Stimulated activated CD4-positive, alpha-beta T cell treated with anti-CD3 and anti-CD28 coated beads, Interleukin-1b, Interleukin-23, amount 100 ng/mL, for 4 hours (primary cell): Measurements from ENCODE around the gene PLD1.
A peak's percentile ranks its signal among the peaks of the same experiment; 100 is the strongest.
"Not testable (repeated sequence)": the region's sequence is repeated elsewhere in the genome, so short reads cannot be mapped to it uniquely, and the experiment has no call there.

Experiments used
- DNase-seq, 2 donors: peaks; one replicate each; pipeline ENCODE4 v3.0.0-alpha.2; 2020; ENCODE audit warnings: low read depth in 2 of 2

The PLD1 gene

GRCh38 chr3:171615686-171616085 lies 194.6 kb downstream of the PLD1 start:
- DNase-seq, result no peak

DNA sequence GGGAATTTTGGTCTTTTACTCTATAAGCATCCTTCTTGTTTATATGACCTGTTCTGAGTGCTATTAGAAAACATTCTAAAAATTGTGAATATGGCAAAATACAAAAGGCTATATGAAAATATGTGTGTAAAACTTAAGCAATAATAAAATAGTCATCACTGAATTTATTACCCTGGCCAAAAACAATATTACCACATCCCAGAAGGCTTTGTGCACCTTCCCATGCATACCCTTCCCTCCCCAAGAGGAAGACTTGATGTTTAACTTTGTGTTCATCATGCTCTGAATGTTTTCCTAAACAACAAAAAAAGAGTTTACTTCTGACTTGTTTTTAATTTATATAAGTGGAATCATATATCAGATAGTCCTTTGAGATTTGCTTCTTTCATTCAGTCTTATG lies 195.0 kb downstream of the PLD1 start:
- no peak for DNase-seq

DNA sequence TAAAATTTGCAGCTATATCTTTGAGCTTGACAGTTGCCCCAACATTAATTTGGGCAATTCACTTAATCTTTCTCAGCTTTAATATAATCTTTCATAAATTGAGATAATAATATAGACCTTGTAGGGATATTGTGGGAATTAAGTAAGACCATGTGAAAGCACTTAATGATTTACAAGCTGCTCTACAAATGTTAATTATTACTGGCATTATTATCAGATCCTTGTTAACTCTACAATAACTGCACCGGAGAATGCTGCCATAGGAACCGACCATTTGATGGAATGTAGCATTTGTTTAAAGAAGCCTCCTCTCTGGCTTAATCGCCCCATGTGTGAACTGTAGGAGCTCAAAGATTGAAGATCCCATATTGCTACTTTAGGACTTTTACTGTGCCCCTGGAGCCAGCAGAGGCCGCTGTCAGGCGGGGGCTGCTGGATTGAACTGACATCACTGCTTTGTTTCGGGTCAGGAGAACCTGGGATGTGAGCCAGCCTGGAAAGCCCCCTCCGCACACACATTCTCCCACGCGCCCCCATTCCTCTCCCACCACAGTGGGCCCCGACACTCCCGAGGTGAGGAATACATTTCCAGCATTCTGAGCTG lies 195.9 kb downstream of the PLD1 start:
- DNase-seq, result no peak

DNA sequence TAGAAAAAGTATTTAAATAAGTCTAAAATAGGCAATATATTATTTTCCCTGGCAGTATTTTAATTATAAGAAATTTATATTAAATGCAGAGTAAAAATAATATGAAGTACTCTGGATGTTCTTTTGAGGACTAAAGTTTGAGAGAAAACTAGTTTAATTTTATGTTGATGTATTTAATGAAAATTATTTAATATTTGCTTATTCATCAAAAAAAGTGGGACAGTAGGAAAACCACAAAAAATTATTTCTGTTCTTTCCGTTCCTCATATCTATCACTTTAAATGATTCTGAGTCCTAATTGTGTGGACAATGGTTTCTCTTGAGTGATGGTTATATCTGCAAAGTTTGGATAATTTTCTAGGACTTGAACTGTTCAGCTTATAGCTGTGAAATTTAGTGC lies 202.8 kb downstream of the PLD1 start:
- no peak for DNase-seq

- DNase-seq, result no peak
Measured at GRCh38 chr3:171606151-171606751, 204.0 kb downstream of the PLD1 start.

- DNase-seq, result no peak
Measured at GRCh38 chr3:171604370-171604769, 205.9 kb downstream of the PLD1 start.

GRCh38 chr3:171602072-171602471 lies 208.2 kb downstream of the PLD1 start:
- no peak for DNase-seq

DNA sequence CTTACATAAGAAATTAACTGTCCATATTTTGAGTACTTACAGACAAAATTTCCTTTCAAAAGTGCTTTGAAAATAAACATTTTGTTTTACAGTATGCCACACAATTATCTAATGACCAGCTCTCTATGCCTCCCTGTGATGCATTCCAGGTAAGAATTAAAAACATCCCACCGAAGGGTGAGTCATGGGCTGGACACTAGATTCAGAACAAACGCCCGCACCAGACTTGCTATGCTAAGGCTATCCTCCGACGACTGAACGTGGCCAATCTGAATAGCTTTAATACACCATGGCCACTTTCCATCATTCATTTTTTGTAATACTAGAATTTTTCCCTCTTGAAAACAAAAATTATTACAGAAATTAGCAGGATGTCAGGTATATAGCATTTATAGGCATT lies 210.3 kb downstream of the PLD1 start:
- no peak for DNase-seq

GRCh38 chr3:171598990-171599389 lies 211.3 kb downstream of the PLD1 start:
- DNase-seq, result no peak

DNA sequence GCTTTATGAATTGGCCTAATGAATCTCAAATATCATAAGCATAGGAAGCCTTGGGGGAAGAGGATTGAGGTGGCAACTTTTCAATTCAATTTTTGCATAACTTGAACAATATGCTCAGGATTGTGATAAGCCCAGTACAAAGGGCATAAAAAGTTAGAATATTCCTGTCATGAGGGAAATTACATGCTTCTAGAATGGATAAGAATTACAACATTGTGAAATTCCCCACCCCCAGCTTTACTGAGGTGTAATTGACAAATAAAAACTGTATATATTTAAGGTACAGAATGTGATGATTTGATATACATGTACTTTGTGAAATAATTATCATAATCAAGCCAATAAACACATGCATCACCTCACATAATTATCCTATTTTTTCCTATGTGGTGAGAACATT lies 217.5 kb downstream of the PLD1 start:
- no peak for DNase-seq

DNA sequence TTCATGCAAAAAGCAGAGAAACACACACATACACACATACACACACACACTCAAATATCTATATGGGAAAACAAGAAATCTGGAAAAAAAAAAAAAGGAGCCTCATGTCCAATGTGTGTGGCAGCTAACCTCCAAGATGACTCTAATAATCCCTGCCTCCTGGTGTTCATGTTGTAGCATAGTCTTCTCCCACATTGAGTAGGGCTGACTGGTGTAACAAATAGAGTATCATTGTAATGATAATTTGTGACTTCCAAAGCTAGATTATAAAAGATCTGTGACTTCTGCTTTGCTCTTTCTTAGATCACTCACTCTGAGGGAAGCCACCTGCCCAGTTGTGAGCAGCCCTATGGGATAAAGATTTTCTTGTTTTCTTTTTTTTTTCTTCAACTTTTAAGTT lies 219.2 kb downstream of the PLD1 start:
- no peak for DNase-seq

- DNase-seq, result no peak
Measured at GRCh38 chr3:171586274-171586673, 224.0 kb downstream of the PLD1 start.

- DNase-seq, result no peak
Measured at GRCh38 chr3:171585039-171585438, 225.2 kb downstream of the PLD1 start.

DNA sequence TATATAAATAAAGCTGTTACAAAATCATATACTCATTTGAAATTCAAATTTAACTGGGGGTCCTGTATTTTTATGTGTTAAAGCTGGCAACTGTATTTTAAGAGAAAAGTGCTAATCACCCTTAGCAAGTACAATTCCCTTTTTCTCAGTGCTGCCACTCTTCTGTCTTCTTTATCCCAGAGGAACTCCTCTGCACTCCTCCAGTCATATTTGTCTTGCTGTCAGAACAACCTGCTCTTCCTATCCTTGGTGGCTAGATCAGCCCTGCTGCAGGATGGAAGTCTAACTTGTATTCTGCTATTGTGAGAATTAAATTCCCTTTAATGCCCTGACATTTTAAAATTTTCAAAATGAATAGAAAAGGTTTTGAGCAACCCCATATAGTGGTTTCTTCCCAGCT lies 226.2 kb downstream of the PLD1 start:
- no peak for DNase-seq

GRCh38 chr3:171574556-171575240 lies 235.6 kb downstream of the PLD1 start:
- no peak for DNase-seq

DNA sequence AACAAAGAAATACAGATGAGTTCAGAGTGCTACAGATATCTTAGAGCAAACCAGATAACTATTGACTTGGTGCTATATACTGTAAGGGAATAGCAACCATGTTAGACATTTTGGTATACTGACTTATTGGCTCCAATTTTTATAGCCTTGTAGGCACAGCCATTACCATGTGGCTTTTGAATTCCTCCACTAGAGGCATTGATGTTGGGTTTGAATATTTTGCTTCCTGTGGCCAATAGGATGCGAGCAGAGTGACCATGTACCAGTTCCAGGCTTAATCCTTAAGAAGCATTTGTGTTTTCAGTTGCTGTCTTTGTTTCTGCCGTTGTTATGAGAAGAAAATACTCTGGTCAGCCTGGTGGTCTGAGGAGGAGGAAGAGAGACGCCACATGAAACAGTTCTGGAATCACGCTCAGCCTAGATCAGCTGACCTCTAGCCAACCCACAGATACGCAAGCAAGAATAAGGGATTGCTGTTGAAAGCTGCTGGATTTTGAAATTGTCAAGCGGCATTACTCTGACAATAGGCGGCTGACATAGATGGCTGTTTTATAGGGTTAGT lies 240.6 kb downstream of the PLD1 start:
- DNase-seq, result no peak

DNA sequence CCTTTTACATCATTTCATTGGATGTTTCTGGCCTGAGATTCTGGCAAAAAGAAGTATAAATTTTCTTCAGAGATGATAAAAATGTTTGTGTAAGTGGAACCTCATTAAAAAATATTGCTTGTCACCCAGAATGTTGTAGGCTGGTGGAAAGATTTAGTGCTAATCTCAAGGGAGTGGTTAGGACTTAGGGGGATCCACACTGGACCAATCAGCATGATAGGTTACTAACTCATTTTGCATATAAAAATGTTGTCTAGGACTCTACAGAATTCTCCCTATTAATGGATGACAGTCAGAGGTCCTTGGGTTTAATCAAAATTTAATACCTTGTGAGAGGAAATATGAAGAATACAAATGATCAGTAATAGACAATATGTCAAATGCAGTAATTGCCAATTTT lies 241.5 kb downstream of the PLD1 start:
- DNase-seq, result no peak

- peak in 1 of 2 donors; percentile 5 for DNase-seq
Measured at GRCh38 chr3:171566803-171567422, 243.4 kb downstream of the PLD1 start.

- no peak for DNase-seq
Measured at GRCh38 chr3:171565481-171566058, 244.7 kb downstream of the PLD1 start.

DNA sequence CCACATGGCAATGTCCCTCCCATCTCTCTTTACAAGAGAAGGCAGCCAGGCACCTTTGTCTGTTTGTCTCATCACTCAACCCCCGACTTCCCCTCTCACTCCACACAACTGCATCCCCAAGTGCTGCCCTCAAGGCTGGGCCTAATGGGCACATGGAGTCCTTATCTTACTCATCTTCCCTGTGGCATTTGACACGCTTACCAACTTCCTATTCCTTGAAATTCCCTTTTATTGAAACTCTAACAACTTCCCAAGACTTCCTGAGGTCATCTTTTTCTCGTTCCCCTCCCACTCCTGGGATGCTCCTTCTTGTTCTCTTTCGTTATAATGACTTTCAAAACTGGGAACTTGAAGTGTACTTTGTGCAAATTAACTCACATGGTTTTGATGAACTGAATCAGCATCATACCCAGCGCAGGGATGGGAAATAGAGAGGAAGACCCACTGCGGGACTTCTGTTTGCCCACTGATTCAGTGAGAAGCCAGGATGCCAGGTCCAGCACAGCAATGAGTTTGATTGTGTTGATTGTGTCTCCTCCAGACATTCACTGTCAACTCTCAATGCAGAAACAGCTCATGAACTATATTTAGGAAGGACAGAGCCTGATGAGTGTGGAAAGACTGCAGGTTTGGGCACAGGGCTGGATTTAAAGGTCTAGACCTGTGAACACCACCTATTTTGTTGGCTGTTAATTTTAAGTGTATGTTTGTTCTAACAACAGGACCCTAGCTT lies 245.4 kb downstream of the PLD1 start:
- no peak for DNase-seq

GRCh38 chr3:171563298-171563697 lies 247.0 kb downstream of the PLD1 start:
- no peak for DNase-seq

GRCh38 chr3:171562459-171562858 lies 247.8 kb downstream of the PLD1 start:
- DNase-seq, result not testable (repeated sequence)
